Transverse colon (tissue), 3 donors: Measurements from ENCODE around the gene SLC6A7.

Experiments
- POLR2A ChIP-seq: fragments of 450-650 bp; IDR thresholded peaks from one replicate; pipeline ENCODE4 v1.6.1; 2016; ENCODE audit warnings: antibody characterized with exemption, mild to moderate bottlenecking, moderate library complexity
- TF ChIP-seq, protein P1 (sequence below), 5 experiments: fragments of 200-600 bp in 3 of 5; fragments of 450-650 bp in 2 of 5; sonication (generic) in 3 of 5; IDR thresholded peaks; 1 replicate in 2 of 5; 2 replicates in 3 of 5; pipeline ENCODE4 v1.5.1; 2016 to 2017; ENCODE audit warnings: antibody characterized with exemption in 5 of 5, inconsistent platforms in 3 of 5, mild to moderate bottlenecking in 2 of 5, moderate library complexity in 1 of 5

DNA sequence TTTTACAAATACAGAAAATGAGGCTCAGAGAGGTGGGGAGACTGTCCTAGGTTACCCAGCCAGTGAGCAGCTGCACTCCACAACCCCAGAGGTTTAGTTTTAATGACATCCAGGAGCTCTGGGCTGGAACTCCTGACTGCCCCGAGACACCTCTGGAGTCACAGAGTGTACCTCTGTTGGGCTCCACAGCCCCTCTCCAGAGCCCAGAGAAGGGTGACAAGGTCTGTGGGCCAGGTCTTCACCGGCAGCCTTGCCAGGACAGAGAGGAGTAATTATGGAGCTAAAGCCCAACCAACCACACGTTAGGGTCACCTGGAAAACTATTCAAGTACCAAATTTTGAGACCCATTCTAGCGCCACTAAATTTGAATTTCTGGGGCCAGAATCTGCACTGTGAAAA is 12.1 kb upstream of the SLC6A7 start:
- TF ChIP-seq, protein P1, sequence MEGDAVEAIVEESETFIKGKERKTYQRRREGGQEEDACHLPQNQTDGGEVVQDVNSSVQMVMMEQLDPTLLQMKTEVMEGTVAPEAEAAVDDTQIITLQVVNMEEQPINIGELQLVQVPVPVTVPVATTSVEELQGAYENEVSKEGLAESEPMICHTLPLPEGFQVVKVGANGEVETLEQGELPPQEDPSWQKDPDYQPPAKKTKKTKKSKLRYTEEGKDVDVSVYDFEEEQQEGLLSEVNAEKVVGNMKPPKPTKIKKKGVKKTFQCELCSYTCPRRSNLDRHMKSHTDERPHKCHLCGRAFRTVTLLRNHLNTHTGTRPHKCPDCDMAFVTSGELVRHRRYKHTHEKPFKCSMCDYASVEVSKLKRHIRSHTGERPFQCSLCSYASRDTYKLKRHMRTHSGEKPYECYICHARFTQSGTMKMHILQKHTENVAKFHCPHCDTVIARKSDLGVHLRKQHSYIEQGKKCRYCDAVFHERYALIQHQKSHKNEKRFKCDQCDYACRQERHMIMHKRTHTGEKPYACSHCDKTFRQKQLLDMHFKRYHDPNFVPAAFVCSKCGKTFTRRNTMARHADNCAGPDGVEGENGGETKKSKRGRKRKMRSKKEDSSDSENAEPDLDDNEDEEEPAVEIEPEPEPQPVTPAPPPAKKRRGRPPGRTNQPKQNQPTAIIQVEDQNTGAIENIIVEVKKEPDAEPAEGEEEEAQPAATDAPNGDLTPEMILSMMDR (IDR thresholded peaks at IDR 0.05): no peak
- no peak for TF ChIP-seq POLR2A
